Gastroesophageal sphincter (tissue), 3 donors: ENCODE data around the gene PRDM16.

Experiments
- CTCF ChIP-seq, 4 experiments: fragments of 200-600 bp in 2 of 4; fragments of 450-650 bp in 2 of 4; sonication (generic) in 1 of 4; IDR thresholded peaks; one replicate each; pipeline ENCODE4 v1.5.1; 2017 to 2019; ENCODE audit warnings: antibody characterized with exemption in 4 of 4, mild to moderate bottlenecking in 2 of 4, moderate library complexity in 2 of 4
- EP300 ChIP-seq: sonication (generic); formaldehyde crosslinking; IDR thresholded peaks from one replicate; pipeline ENCODE4 v1.6.1; 2017; ENCODE audit warnings: antibody characterized with exemption, mild to moderate bottlenecking
- POLR2A ChIP-seq, 2 donors: fragments of 450-650 bp; IDR thresholded peaks; one replicate each; pipeline ENCODE4 v1.6.1; 2017; ENCODE audit warnings: antibody characterized with exemption in 2 of 2, mild to moderate bottlenecking in 2 of 2, moderate library complexity in 1 of 2
- POLR2AphosphoS5 ChIP-seq: sonication (generic); formaldehyde crosslinking; IDR thresholded peaks from one replicate; pipeline ENCODE4 v1.6.1; 2017; ENCODE audit warnings: antibody characterized with exemption

GRCh38 chr1:3402258-3403010 lies 333.4 kb downstream of the PRDM16 start:
- TF ChIP-seq POLR2AphosphoS5 = peak; percentile 9
- TF ChIP-seq CTCF (IDR thresholded peaks at IDR 0.05) = no peak
- TF ChIP-seq POLR2A (IDR thresholded peaks at IDR 0.05) = no peak
- no peak for TF ChIP-seq EP300
